Measurements from ENCODE around the gene EPB41L2. TPM values are rescaled to one million over a fixed set of nuclear protein-coding genes. Genes with fewer than 3 reads are reported as not detected.

EPB41L2 gene
- total RNA-seq, 3 donors from 2014 or later (not counting 1 experiment from before 2014, with no cell fraction given) = 6.8 to 11.4 (median 11.0) TPM

GRCh38 chr6:131003488-131004386 lies 59.3 kb downstream of the EPB41L2 start:
- WGBS (ENCODE audit: insufficient coverage) = 91% methylated on average over 4 of the region's 5 CpGs
- no peak overlapping the region for H3K27ac Mint-ChIP-seq

DNA sequence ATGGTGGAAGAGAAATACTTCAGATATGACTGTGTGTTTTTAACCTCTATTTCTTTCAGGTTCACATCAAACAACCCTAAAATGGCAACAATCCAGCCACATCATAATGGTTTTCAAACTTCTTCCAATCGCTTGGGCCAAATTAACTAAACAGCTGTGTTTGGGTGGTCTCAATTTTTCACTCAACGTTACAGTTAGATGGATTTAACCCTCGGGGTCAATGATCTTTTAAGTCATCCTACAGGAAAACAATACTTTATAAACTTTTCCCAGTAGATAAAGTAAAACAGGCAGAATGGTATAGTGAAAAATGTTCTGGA lies 60.4 kb downstream of the EPB41L2 start:
- Mint-ChIP-seq H3K9me3 (peaks cover 8% of the 10 kb centered on the region in 2 donors), H3K4me3 (no peak overlapping the region), H3K36me3 (peaks cover 11% of the 10 kb centered on the region), H3K4me1 (no peaks in the 10 kb centered on the region), H3K27ac (no peak overlapping the region), H3K27me3 (ENCODE audit: low read depth in 2 of 2) (peaks cover 7 to 20% of the 10 kb centered on the region in 2 donors)
- no peak overlapping the region for H3K4me3 ChIP-seq (ENCODE audit: low read length)
- DNase-seq = no peak
- H3K27ac ChIP-seq (ENCODE audit: low read length) = no peak overlapping the region
- peaks cover 10% of the 10 kb centered on the region for H3K9me3 ChIP-seq (ENCODE audit: control insufficient read depth, insufficient read depth, low read length)
- intact Hi-C loops (cut with micrococcal nuclease) = no loop called here
- TF ChIP-seq CTCF (IDR thresholded peaks at IDR 0.05) = no peak
- 88% methylated on average over 1 of the region's 3 CpGs for WGBS (ENCODE audit: insufficient coverage)
- no peaks in the 10 kb centered on the region for H3K27me3 ChIP-seq (ENCODE audit: control insufficient read depth, insufficient read depth, low read length)
- H3K4me1 ChIP-seq (ENCODE audit: control insufficient read depth, insufficient read depth, low read length) = no peaks in the 10 kb centered on the region
- no peak for ATAC-seq
- H3K36me3 ChIP-seq (ENCODE audit: control insufficient read depth, insufficient read depth, low read length) = no peaks in the 10 kb centered on the region

More at GRCh38 chr6:131003488-131004386, 59.3 kb downstream of the EPB41L2 start:
- H3K4me1 Mint-ChIP-seq = no peaks in the 10 kb centered on the region
- H3K36me3 Mint-ChIP-seq = peaks cover 15% of the 10 kb centered on the region
- DNase-seq = no peak
- peaks cover 19% of the 10 kb centered on the region for H3K9me3 ChIP-seq (ENCODE audit: control insufficient read depth, insufficient read depth, low read length)
- intact Hi-C loops (cut with micrococcal nuclease) = no loop called here
- no peak overlapping the region for H3K4me3 Mint-ChIP-seq
- no peak overlapping the region for H3K4me3 ChIP-seq (ENCODE audit: low read length)
- peaks cover 7 to 20% of the 10 kb centered on the region in 2 donors for H3K27me3 Mint-ChIP-seq (ENCODE audit: low read depth in 2 of 2)
- H3K4me1 ChIP-seq (ENCODE audit: control insufficient read depth, insufficient read depth, low read length) = no peaks in the 10 kb centered on the region
- no peaks in the 10 kb centered on the region for H3K27me3 ChIP-seq (ENCODE audit: control insufficient read depth, insufficient read depth, low read length)
- no peak overlapping the region for H3K27ac ChIP-seq (ENCODE audit: low read length)
- TF ChIP-seq CTCF (IDR thresholded peaks at IDR 0.05) = no peak
- ATAC-seq = no peak
- no peaks in the 10 kb centered on the region for H3K36me3 ChIP-seq (ENCODE audit: control insufficient read depth, insufficient read depth, low read length)
- peaks cover 8 to 10% of the 10 kb centered on the region in 2 donors for H3K9me3 Mint-ChIP-seq

GRCh38 chr6:131001945-131002660 lies 60.9 kb downstream of the EPB41L2 start:
- no peak overlapping the region for H3K27ac ChIP-seq (ENCODE audit: low read length)
- H3K36me3 Mint-ChIP-seq = peaks cover 6% of the 10 kb centered on the region
- WGBS (ENCODE audit: insufficient coverage) = 85% methylated on average over 6 of the region's 8 CpGs

More at GRCh38 chr6:131001945-131002660, 60.9 kb downstream of the EPB41L2 start:
- ATAC-seq (no peak), DNase-seq (no peak)
- Mint-ChIP-seq H3K9me3 (peaks cover 3 to 4% of the 10 kb centered on the region in 2 donors), H3K4me1 (no peaks in the 10 kb centered on the region), H3K27ac (no peak overlapping the region), H3K27me3 (ENCODE audit: low read depth in 2 of 2) (peaks cover 7 to 20% of the 10 kb centered on the region in 2 donors), H3K4me3 (no peak overlapping the region)
- intact Hi-C loops (cut with micrococcal nuclease) = no loop called here
- no peak overlapping the region for H3K4me3 ChIP-seq (ENCODE audit: low read length)
- H3K27me3 ChIP-seq (ENCODE audit: control insufficient read depth, insufficient read depth, low read length) = no peaks in the 10 kb centered on the region
- no peaks in the 10 kb centered on the region for H3K4me1 ChIP-seq (ENCODE audit: control insufficient read depth, insufficient read depth, low read length)
- peaks cover 5% of the 10 kb centered on the region for H3K9me3 ChIP-seq (ENCODE audit: control insufficient read depth, insufficient read depth, low read length)
- no peaks in the 10 kb centered on the region for H3K36me3 ChIP-seq (ENCODE audit: control insufficient read depth, insufficient read depth, low read length)
- no peak for TF ChIP-seq CTCF (IDR thresholded peaks at IDR 0.05)

Measured in natural killer cell (primary cell).